Measurements from ENCODE around the gene SYNGAP1.
"Not testable (repeated sequence)": the region's sequence is repeated elsewhere in the genome, so short reads cannot be mapped to it uniquely, and the experiment has no call there.

- TF ChIP-seq, protein P1, sequence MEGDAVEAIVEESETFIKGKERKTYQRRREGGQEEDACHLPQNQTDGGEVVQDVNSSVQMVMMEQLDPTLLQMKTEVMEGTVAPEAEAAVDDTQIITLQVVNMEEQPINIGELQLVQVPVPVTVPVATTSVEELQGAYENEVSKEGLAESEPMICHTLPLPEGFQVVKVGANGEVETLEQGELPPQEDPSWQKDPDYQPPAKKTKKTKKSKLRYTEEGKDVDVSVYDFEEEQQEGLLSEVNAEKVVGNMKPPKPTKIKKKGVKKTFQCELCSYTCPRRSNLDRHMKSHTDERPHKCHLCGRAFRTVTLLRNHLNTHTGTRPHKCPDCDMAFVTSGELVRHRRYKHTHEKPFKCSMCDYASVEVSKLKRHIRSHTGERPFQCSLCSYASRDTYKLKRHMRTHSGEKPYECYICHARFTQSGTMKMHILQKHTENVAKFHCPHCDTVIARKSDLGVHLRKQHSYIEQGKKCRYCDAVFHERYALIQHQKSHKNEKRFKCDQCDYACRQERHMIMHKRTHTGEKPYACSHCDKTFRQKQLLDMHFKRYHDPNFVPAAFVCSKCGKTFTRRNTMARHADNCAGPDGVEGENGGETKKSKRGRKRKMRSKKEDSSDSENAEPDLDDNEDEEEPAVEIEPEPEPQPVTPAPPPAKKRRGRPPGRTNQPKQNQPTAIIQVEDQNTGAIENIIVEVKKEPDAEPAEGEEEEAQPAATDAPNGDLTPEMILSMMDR (conservative IDR thresholded peaks at IDR 0.05 in 1 of 2, IDR thresholded peaks at IDR 0.05 in 1 of 2; ENCODE audit: extremely low read depth in 1 of 2, insufficient read depth in 1 of 2, low read depth in 1 of 2, low read length in 2 of 2), result not testable (repeated sequence)
- TF ChIP-seq EZH2 (IDR thresholded peaks at IDR 0.05; ENCODE audit: borderline replicate concordance, low read length), result not testable (repeated sequence)
Observed at GRCh38 chr6:33399881-33400280, 20.0 kb upstream of the SYNGAP1 start.

Measured in mammary epithelial cell (primary cell).